A549 (cell line): ENCODE measurements around the gene PON1. TPM values are rescaled to one million over a fixed set of nuclear protein-coding genes. Genes with fewer than 3 reads are reported as not detected.

Experiments used
- ATAC-seq, 2 experiments: fragments of 200-7000 bp in 1 of 2; fragments of >200 bp in 1 of 2; cut with Nextera tagmentation in 1 of 2; cut with Tn5 transposase in 1 of 2; 3 replicates each; pipeline versions ENCODE4 v1.8.0 to v1.9.1; 2018 to 2020; ENCODE audit warnings: mild to moderate bottlenecking in 1 of 2, moderate library complexity in 1 of 2
- CTCF ChIA-PET: fragments of 300-600 bp; sonication (Branson Sonifier 250); formaldehyde crosslinking; extraction: SDS; loops from one replicate; lab custom pipeline; 2021; ENCODE audit warnings: antibody characterized with exemption, inconsistent platforms; lab: Yijun Ruan, JAX
- POLR2A ChIA-PET: fragments of 350-600 bp; formaldehyde crosslinking; extraction: SDS; loops from one replicate; lab custom pipeline; 2021; ENCODE audit warnings: antibody characterized with exemption, inconsistent platforms; lab: Yijun Ruan, JAX
- DNase-seq, 2 experiments: peaks; one replicate each; pipeline versions ENCODE4 v3.0.0 to v3.0.0-alpha.2; 2011 to 2016; ENCODE audit warnings: low read depth in 1 of 2, low spot score in 1 of 2
- FAIRE-seq: peaks from 2 replicates; lab custom pipeline; 2011; peaks lifted over from hg19 to GRCh38; lab: Jason Lieb, UNC
- H3K27ac ChIP-seq, 2 experiments: fragments of >200 bp; sonication (Bioruptor Twin); formaldehyde crosslinking; 3 replicates each; pipeline ENCODE4 v1.5.1; 2016 to 2017
- H3K4me1 ChIP-seq: fragments of >200 bp; sonication (Bioruptor Twin); formaldehyde crosslinking; 3 replicates; pipeline ENCODE4 v1.6.1; 2016
- H3K4me2 ChIP-seq: fragments of >200 bp; sonication (Bioruptor Twin); formaldehyde crosslinking; 3 replicates; pipeline ENCODE4 v1.6.1; 2016
- H3K4me3 ChIP-seq: fragments of >200 bp; sonication (Bioruptor Twin); formaldehyde crosslinking; 3 replicates; pipeline ENCODE4 v1.5.1; 2016
- H3K9me3 ChIP-seq: fragments of >200 bp; sonication (Bioruptor Twin); formaldehyde crosslinking; 3 replicates; pipeline ENCODE4 v1.6.1; 2016
- BHLHE40 ChIP-seq: IDR thresholded peaks from 2 replicates; pipeline ENCODE4 v1.6.1; 2012; ENCODE audit warnings: low read depth, low read length, inconsistent platforms
- CBX8 ChIP-seq: fragments of 200-600 bp; sonication (generic); IDR thresholded peaks from 2 replicates; pipeline ENCODE4 v1.6.1; 2016
- EHF ChIP-seq: fragments of 250-450 bp; sonication (Bioruptor Pico); IDR thresholded peaks from 2 replicates; pipeline ENCODE4 v1.5.0; 2020; ENCODE audit warnings: mild to moderate bottlenecking
- EHMT2 ChIP-seq: fragments of 200-600 bp; sonication (generic); IDR thresholded peaks from 2 replicates; pipeline ENCODE4 v1.6.1; 2016; ENCODE audit warnings: antibody characterized with exemption, low read depth, mild to moderate bottlenecking, moderate library complexity
- EP300 ChIP-seq, 2 experiments: fragments of >200 bp; sonication (Bioruptor Twin); formaldehyde crosslinking; IDR thresholded peaks; 2 replicates in 1 of 2; 3 replicates in 1 of 2; pipeline ENCODE4 v1.6.1; 2016 to 2017
- FOSL2 ChIP-seq, 2 experiments: fragments of 450-650 bp in 1 of 2; fragments of >200 bp in 1 of 2; sonication (Bioruptor Twin) in 1 of 2; formaldehyde crosslinking; IDR thresholded peaks; 2 replicates each; pipeline versions ENCODE4 v1.5.0 to v1.6.1; 2016 to 2020; ENCODE audit warnings: mild to moderate bottlenecking in 1 of 2, moderate library complexity in 1 of 2
- HOXB13 ChIP-seq: fragments of 250-450 bp; sonication (Bioruptor Pico); IDR thresholded peaks from 2 replicates; pipeline ENCODE4 v1.5.0; 2020; ENCODE audit warnings: low read depth, mild to moderate bottlenecking, moderate library complexity
- JUN ChIP-seq, 2 experiments: fragments of >200 bp; sonication (Bioruptor Twin); formaldehyde crosslinking; IDR thresholded peaks; 2 replicates in 1 of 2; 3 replicates in 1 of 2; pipeline ENCODE4 v1.6.1; 2016 to 2017
- KDM1A ChIP-seq: fragments of 200-600 bp; sonication (generic); IDR thresholded peaks from 2 replicates; pipeline ENCODE4 v1.6.1; 2016; ENCODE audit warnings: low read depth, mild to moderate bottlenecking
- KDM5A ChIP-seq: fragments of 200-600 bp; sonication (generic); IDR thresholded peaks from 2 replicates; pipeline ENCODE4 v1.6.1; 2016; ENCODE audit warnings: antibody characterized with exemption, mild to moderate bottlenecking
- MAFK ChIP-seq: fragments of 450-650 bp; IDR thresholded peaks from 2 replicates; pipeline ENCODE4 v1.6.1; 2014; ENCODE audit not compliant: partially characterized antibody
- NFE2L2 ChIP-seq: fragments of 150-350 bp; conservative IDR thresholded peaks from 2 replicates; pipeline ENCODE4 v1.6.1; 2014; ENCODE audit warnings: low read length
- RAD21 ChIP-seq, 2 experiments: fragments of >200 bp in 1 of 2; sonication (Bioruptor Twin) in 1 of 2; formaldehyde crosslinking in 1 of 2; IDR thresholded peaks in 1 of 2; conservative IDR thresholded peaks in 1 of 2; 2 replicates in 1 of 2; 3 replicates in 1 of 2; pipeline ENCODE4 v1.6.1; 2012 to 2018; ENCODE audit warnings: inconsistent platforms in 1 of 2
- RFX5 ChIP-seq: fragments of 450-650 bp; IDR thresholded peaks from 2 replicates; pipeline ENCODE4 v1.7.1; 2014; ENCODE audit warnings: antibody characterized with exemption, mild to moderate bottlenecking, moderate library complexity
- RNF2 ChIP-seq: fragments of 200-600 bp; sonication (generic); IDR thresholded peaks from 2 replicates; pipeline ENCODE4 v1.6.1; 2016; ENCODE audit warnings: low read depth, mild to moderate bottlenecking, antibody characterized with exemption, moderate library complexity, borderline replicate concordance
- SMC3 ChIP-seq: fragments of >200 bp; sonication (Bioruptor Twin); formaldehyde crosslinking; IDR thresholded peaks from 3 replicates; pipeline ENCODE4 v1.6.1; 2018; ENCODE audit warnings: inconsistent platforms
- SREBF2 ChIP-seq: fragments of 450-650 bp; IDR thresholded peaks from 2 replicates; pipeline ENCODE4 v1.6.1; 2014; ENCODE audit warnings: mild to moderate bottlenecking, moderate library complexity
- TP53 ChIP-seq: fragments of 250-450 bp; sonication (Bioruptor Pico); IDR thresholded peaks from 2 replicates; pipeline ENCODE4 v1.5.0; 2021; ENCODE audit warnings: mild to moderate bottlenecking, moderate library complexity
- ZC3H11A ChIP-seq: fragments of 450-650 bp; IDR thresholded peaks from 2 replicates; pipeline ENCODE4 v1.6.1; 2014; ENCODE audit warnings: antibody characterized with exemption, mild to moderate bottlenecking
- WGBS: methylation state at CpG from one replicate; pipeline ENCODE4 v1.1.6; 2017; ENCODE audit errors: missing lambda C conversion rate; 5-methylcytosine and 5-hydroxymethylcytosine counted together
- polyA plus RNA-seq, 4 experiments: library from polyadenylated mRNA; depleted of rRNA in 3 of 4; stranded (reverse); fragments of >200 nt; fragmentation: RNase III in 1 of 4; extraction: RNeasy Plus Mini Kit Qiagen cat#74134 plus additional on column Dnase treatment in 1 of 4; gene quantifications; 2 replicates in 3 of 4; 3 replicates in 1 of 4; pipeline ENCODE4 v1.2.3, GENCODE V29; 2011 to 2017
- TF ChIP-seq, protein P1 (sequence below): fragments of >200 bp; sonication (Bioruptor Twin); formaldehyde crosslinking; IDR thresholded peaks from 2 replicates; pipeline ENCODE4 v1.6.1; 2016
- TF ChIP-seq, protein P2 (sequence below): fragments of 250-450 bp; sonication (Bioruptor Pico); IDR thresholded peaks from 2 replicates; pipeline ENCODE4 v1.5.0; 2020; ENCODE audit warnings: low read depth, mild to moderate bottlenecking, moderate library complexity
- TF ChIP-seq, protein P3 (sequence below): IDR thresholded peaks from 2 replicates; pipeline ENCODE4 v1.6.1; 2012
- TF ChIP-seq, protein P4 (sequence below): fragments of 450-650 bp; IDR thresholded peaks from 2 replicates; pipeline ENCODE4 v1.6.1; 2014; ENCODE audit warnings: antibody characterized with exemption

The PON1 gene
- polyA plus RNA-seq, 2 of the 4 experiments (the other 2 are of a cell fraction) = 0.93 to 6.6 TPM

DNA sequence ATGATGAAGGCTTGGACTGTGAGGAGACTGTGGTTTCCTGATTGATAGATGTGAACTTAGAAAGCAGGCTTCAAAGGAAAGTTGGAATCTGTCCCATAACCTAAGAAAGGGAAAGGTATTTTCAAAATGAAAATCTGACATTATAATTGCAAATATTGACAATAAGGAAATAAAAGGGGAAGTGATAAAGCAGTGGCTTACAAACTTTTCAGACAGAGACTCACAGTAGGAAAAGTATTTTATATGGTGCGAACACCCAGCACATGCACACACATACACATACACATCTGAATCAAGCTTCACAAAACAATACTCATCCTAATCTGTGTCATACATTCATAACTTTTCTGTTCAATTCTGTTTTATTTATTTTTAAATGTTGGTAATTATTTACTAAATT lies 4.8 kb downstream of the PON1 start:
- peak overlapping the region in 1 of 2 experiments; percentile 30; a peak in 2 of 6 replicates for H3K27ac ChIP-seq
- 94% methylated on average over 1 of the region's 1 CpG for WGBS
- POLR2A ChIA-PET = no interaction called here
- ATAC-seq = no peak
- TF ChIP-seq RNF2 (no peak), NFE2L2 (no peak), EHMT2 (no peak), KDM5A (no peak), SMC3 (no peak), HOXB13 (CRISPR knock-in tag) (no peak), CBX8 (no peak), KDM1A (no peak), MAFK (no peak)
- TF ChIP-seq, protein P1, sequence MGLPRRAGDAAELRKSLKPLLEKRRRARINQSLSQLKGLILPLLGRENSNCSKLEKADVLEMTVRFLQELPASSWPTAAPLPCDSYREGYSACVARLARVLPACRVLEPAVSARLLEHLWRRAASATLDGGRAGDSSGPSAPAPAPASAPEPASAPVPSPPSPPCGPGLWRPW = no peak
- TF ChIP-seq, protein P2, sequence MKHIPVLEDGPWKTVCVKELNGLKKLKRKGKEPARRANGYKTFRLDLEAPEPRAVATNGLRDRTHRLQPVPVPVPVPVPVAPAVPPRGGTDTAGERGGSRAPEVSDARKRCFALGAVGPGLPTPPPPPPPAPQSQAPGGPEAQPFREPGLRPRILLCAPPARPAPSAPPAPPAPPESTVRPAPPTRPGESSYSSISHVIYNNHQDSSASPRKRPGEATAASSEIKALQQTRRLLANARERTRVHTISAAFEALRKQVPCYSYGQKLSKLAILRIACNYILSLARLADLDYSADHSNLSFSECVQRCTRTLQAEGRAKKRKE (CRISPR knock-in tag) = no peak
- TF ChIP-seq, all 56 proteins: peak for 0
- H3K9me3 ChIP-seq = no peaks in the 10 kb centered on the region
- CTCF ChIA-PET = no interaction called here
- FAIRE-seq = no peak
- H3K4me1 ChIP-seq = peaks cover 45% of the 10 kb centered on the region
- H3K4me2 ChIP-seq = no peak overlapping the region
- H3K4me3 ChIP-seq = no peak overlapping the region
- no peak for DNase-seq

DNA sequence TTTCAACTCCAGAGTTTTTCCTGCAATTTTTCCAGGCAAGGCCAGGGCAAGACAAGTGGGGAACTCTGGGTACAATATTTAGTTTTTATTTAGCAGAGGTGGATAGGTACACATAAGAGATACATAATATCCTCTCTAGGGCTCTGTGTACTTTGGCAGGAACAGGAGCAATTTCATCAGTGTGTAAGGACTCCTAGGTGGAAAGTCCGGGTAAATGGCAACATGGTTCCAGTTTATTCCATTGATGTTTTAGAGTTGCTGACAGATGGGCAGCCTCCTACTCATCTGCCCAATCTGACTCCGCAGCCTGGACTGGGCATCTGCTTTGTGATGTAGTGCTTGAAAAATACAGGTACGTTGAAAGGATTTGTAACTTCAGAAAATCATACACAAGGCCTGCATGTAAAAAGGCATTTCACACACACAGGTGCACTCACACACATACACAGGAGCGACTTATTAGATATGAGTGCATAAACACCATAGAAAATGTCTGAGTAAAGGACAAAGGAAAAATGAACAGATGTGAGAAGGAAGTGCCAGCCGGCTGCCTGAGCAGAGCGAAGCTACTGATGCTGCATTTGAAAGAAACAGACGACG lies 5.7 kb downstream of the PON1 start:
- no peaks in the 10 kb centered on the region for H3K9me3 ChIP-seq
- no peak for TF ChIP-seq RFX5
- TF ChIP-seq RAD21 (conservative IDR thresholded peaks at IDR 0.05 in 1 of 2, IDR thresholded peaks at IDR 0.05 in 1 of 2) = no peak
- no peak for TF ChIP-seq RNF2
- TF ChIP-seq, protein P3, sequence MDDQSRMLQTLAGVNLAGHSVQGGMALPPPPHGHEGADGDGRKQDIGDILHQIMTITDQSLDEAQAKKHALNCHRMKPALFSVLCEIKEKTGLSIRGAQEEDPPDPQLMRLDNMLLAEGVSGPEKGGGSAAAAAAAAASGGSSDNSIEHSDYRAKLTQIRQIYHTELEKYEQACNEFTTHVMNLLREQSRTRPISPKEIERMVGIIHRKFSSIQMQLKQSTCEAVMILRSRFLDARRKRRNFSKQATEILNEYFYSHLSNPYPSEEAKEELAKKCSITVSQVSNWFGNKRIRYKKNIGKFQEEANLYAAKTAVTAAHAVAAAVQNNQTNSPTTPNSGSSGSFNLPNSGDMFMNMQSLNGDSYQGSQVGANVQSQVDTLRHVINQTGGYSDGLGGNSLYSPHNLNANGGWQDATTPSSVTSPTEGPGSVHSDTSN = no peak
- TF ChIP-seq FOSL2 (IDR thresholded peaks at IDR 0.05) = no peak
- no peak for TF ChIP-seq FOSL2 (CRISPR knock-in tag; IDR thresholded peaks at IDR 0.05)
- no peak for TF ChIP-seq ZC3H11A
- TF ChIP-seq SMC3 = no peak
- TF ChIP-seq, protein P4, sequence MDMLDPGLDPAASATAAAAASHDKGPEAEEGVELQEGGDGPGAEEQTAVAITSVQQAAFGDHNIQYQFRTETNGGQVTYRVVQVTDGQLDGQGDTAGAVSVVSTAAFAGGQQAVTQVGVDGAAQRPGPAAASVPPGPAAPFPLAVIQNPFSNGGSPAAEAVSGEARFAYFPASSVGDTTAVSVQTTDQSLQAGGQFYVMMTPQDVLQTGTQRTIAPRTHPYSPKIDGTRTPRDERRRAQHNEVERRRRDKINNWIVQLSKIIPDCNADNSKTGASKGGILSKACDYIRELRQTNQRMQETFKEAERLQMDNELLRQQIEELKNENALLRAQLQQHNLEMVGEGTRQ = no peak
- no peak for TF ChIP-seq BHLHE40
- no peak for TF ChIP-seq JUN (IDR thresholded peaks at IDR 0.05)
- TF ChIP-seq EP300 (IDR thresholded peaks at IDR 0.05) = no peak
- no peak for TF ChIP-seq SREBF2
- TF ChIP-seq TP53 (CRISPR knock-in tag) = no peak
- no peak for TF ChIP-seq CBX8
- TF ChIP-seq EHF = no peak
- H3K27ac ChIP-seq = peak overlapping the region; percentile 4 to 58; a peak in 3 of 6 replicates
- DNase-seq = no peak
- H3K4me2 ChIP-seq = peak overlapping the region; percentile 7
- CTCF ChIA-PET = no interaction called here
- peak in 1 of 2 experiments; percentile 18; a peak in 2 of 6 replicates for ATAC-seq
- FAIRE-seq = no peak
- peaks cover 36% of the 10 kb centered on the region for H3K4me1 ChIP-seq
- H3K4me3 ChIP-seq = no peak overlapping the region
- POLR2A ChIA-PET = no interaction called here
- 73% methylated on average over 8 of the region's 8 CpGs for WGBS
